ENCODE results near the gene RREB1.

GRCh38 chr6:7163661-7164071, 55.9 kb downstream of the RREB1 start:
- TF ChIP-seq, protein P1, sequence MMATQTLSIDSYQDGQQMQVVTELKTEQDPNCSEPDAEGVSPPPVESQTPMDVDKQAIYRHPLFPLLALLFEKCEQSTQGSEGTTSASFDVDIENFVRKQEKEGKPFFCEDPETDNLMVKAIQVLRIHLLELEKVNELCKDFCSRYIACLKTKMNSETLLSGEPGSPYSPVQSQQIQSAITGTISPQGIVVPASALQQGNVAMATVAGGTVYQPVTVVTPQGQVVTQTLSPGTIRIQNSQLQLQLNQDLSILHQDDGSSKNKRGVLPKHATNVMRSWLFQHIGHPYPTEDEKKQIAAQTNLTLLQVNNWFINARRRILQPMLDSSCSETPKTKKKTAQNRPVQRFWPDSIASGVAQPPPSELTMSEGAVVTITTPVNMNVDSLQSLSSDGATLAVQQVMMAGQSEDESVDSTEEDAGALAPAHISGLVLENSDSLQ (IDR thresholded peaks at IDR 0.05): no peak
- TF ChIP-seq ARNT (IDR thresholded peaks at IDR 0.05) (no peak), SUZ12 (IDR thresholded peaks at IDR 0.05) (no peak), HDGF (IDR thresholded peaks at IDR 0.05; ENCODE audit: borderline replicate concordance) (no peak), FOXM1 (IDR thresholded peaks at IDR 0.05; ENCODE audit: borderline replicate concordance) (no peak), FOXA1 (IDR thresholded peaks at IDR 0.05) (no peak), L3MBTL2 (conservative IDR thresholded peaks at IDR 0.05) (no peak), CTBP1 (IDR thresholded peaks at IDR 0.05; ENCODE audit: borderline replicate concordance) (no peak), NFRKB (IDR thresholded peaks at IDR 0.05) (no peak)
